Calu3 (cell line): Measurements from ENCODE around the gene HIVEP1. TPM values are rescaled to one million over a fixed set of nuclear protein-coding genes. Genes with fewer than 3 reads are reported as not detected.
"Not testable (repeated sequence)": the region's sequence is repeated elsewhere in the genome, so short reads cannot be mapped to it uniquely, and the experiment has no call there.

ENCODE experiments used
- BruUV-seq: library from RNA; stranded (reverse); fragments of 400-500 nt; replicated peaks from 2 replicates; lab custom pipeline; 2021; lab: Mats Ljungman, UMichigan
- CTCF ChIA-PET: fragments of 300-600 bp; sonication (Branson Sonifier 250); formaldehyde crosslinking; loops from one replicate; lab custom pipeline; 2022; ENCODE audit warnings: antibody characterized with exemption; lab: Charles Lee
- DNase-seq: peaks from one replicate; pipeline ENCODE4 v3.0.0; 2022
- H3K27ac Mint-ChIP-seq: one replicate; pipeline ENCODE4 v1.8.0; 2022; ENCODE audit warnings: mixed read lengths; ENCODE audit not compliant: unreplicated experiment
- H3K27me3 Mint-ChIP-seq: one replicate; pipeline ENCODE4 v1.8.0; 2022; ENCODE audit warnings: mixed read lengths; ENCODE audit not compliant: unreplicated experiment
- H3K36me3 Mint-ChIP-seq: one replicate; pipeline ENCODE4 v1.8.0; 2022; ENCODE audit warnings: mild to moderate bottlenecking, moderate library complexity, mixed read lengths; ENCODE audit not compliant: insufficient read depth, unreplicated experiment
- H3K4me1 Mint-ChIP-seq: one replicate; pipeline ENCODE4 v1.8.0; 2022; ENCODE audit warnings: mild to moderate bottlenecking, low read depth, mixed read lengths; ENCODE audit not compliant: unreplicated experiment
- H3K4me3 Mint-ChIP-seq: one replicate; pipeline ENCODE4 v1.8.0; 2022; ENCODE audit warnings: mild to moderate bottlenecking, low read depth, moderate library complexity, mixed read lengths; ENCODE audit not compliant: unreplicated experiment
- H3K9me3 Mint-ChIP-seq: one replicate; pipeline ENCODE4 v1.8.0; 2022; ENCODE audit warnings: low read depth, mixed read lengths; ENCODE audit not compliant: unreplicated experiment
- CTCF ChIP-seq: fragments of 200-600 bp; IDR thresholded peaks from one replicate; pipeline ENCODE4 v1.8.0; 2022; ENCODE audit warnings: antibody characterized with exemption; ENCODE audit not compliant: unreplicated experiment
- intact Hi-C: fragments of 100-400 bp; cut with micrococcal nuclease; formaldehyde crosslinking; loops from one replicate; pipeline ENCODE4 v1.10.0; 2022; ENCODE audit not compliant: unreplicated experiment
- total RNA-seq: library from RNA; stranded (reverse); gene quantifications from 2 replicates; pipeline ENCODE4 v1.2.3, GENCODE V29; 2022

Gene HIVEP1
- total RNA-seq, 1 experiment from 2014 or later: 16.1 TPM

GRCh38 chr6:12103158-12103557, 91.0 kb downstream of the HIVEP1 start:
- no peaks in the 10 kb centered on the region for H3K36me3 Mint-ChIP-seq
- BruUV-seq: no TSS peak
- TF ChIP-seq CTCF: no peak
- no peak overlapping the region for H3K4me3 Mint-ChIP-seq
- DNase-seq: no peak
- H3K27ac Mint-ChIP-seq: no peak overlapping the region
- no peaks in the 10 kb centered on the region for H3K9me3 Mint-ChIP-seq
- CTCF ChIA-PET: no interaction called here
- H3K27me3 Mint-ChIP-seq: no peaks in the 10 kb centered on the region
- no peaks in the 10 kb centered on the region for H3K4me1 Mint-ChIP-seq
- intact Hi-C loops: no loop called here

- no peaks in the 10 kb centered on the region for H3K36me3 Mint-ChIP-seq
- H3K27ac Mint-ChIP-seq: no peak overlapping the region
- no peak for DNase-seq
- CTCF ChIA-PET: no interaction called here
- H3K4me3 Mint-ChIP-seq: no peak overlapping the region
- H3K4me1 Mint-ChIP-seq: no peaks in the 10 kb centered on the region
- TF ChIP-seq CTCF: no peak
- intact Hi-C loops: no loop called here
- no TSS peak for BruUV-seq
- H3K9me3 Mint-ChIP-seq: no peaks in the 10 kb centered on the region
- no peaks in the 10 kb centered on the region for H3K27me3 Mint-ChIP-seq
These were observed 93.2 kb downstream of the HIVEP1 start for GRCh38 chr6:12105271-12105670.

GRCh38 chr6:12108376-12108775, 96.3 kb downstream of the HIVEP1 start:
- H3K27me3 Mint-ChIP-seq, intact Hi-C loops, H3K27ac Mint-ChIP-seq, H3K9me3 Mint-ChIP-seq, DNase-seq, H3K36me3 Mint-ChIP-seq, H3K4me3 Mint-ChIP-seq, CTCF ChIA-PET, BruUV-seq, H3K4me1 Mint-ChIP-seq: not testable (repeated sequence)

GRCh38 chr6:12110523-12111362, 98.6 kb downstream of the HIVEP1 start:
- CTCF ChIA-PET: no interaction called here
- DNase-seq: no peak
- no peak overlapping the region for H3K27ac Mint-ChIP-seq
- H3K36me3 Mint-ChIP-seq: no peaks in the 10 kb centered on the region
- intact Hi-C loops: no loop called here
- H3K27me3 Mint-ChIP-seq: no peaks in the 10 kb centered on the region
- no peak for TF ChIP-seq CTCF
- H3K9me3 Mint-ChIP-seq: no peaks in the 10 kb centered on the region
- H3K4me3 Mint-ChIP-seq: no peak overlapping the region
- H3K4me1 Mint-ChIP-seq: no peaks in the 10 kb centered on the region
- BruUV-seq: no TSS peak

- no peak overlapping the region for H3K4me3 Mint-ChIP-seq
- no peaks in the 10 kb centered on the region for H3K36me3 Mint-ChIP-seq
- no TSS peak for BruUV-seq
- no peaks in the 10 kb centered on the region for H3K9me3 Mint-ChIP-seq
- H3K4me1 Mint-ChIP-seq: no peaks in the 10 kb centered on the region
- TF ChIP-seq CTCF: no peak
- CTCF ChIA-PET: no interaction called here
- H3K27ac Mint-ChIP-seq: no peak overlapping the region
- intact Hi-C loops: no loop called here
- H3K27me3 Mint-ChIP-seq: no peaks in the 10 kb centered on the region
- no peak for DNase-seq
These were observed 99.2 kb downstream of the HIVEP1 start for GRCh38 chr6:12111363-12111670.
